GM18526 (cell line): ENCODE data around the gene ZNF746.

Experiments used
- POLR2A ChIP-seq: IDR thresholded peaks from 3 replicates; pipeline ENCODE4 v1.6.1; 2011; ENCODE audit not compliant: insufficient read length; ENCODE audit errors: extremely low read depth

The ZNF746 gene

DNA sequence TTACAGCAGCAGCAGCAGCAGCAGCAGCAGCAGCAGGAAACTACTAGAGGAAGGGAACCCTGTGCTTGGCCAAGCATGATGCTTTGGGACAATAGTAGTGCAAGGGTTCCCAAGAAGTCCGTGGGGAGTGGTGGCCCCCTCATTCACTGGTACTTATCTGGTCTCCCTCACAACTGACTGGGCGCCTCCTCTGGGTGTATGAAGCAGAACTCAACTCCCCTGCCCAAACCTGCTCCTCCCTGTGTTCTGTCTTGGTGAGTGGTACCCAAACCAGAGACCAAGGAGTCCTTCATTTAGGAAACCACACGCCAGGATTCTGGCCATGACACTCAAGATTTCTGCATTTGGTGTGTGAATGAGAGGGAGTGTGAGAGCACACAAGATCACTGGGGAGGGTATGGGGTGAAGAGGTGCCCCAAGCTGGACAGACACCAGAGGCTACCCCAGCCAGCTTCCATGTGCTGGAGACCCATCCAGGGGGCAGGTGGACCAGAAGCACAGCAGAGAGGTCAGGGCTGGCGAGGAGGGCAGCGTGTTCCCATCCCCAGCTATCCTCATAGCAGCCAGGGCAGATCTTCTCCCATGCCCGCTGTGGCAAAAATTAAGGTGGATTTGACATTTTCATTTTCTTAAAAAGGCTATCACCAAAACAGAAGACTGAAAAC lies 26.2 kb downstream of the ZNF746 start:
- no peak for TF ChIP-seq POLR2A

DNA sequence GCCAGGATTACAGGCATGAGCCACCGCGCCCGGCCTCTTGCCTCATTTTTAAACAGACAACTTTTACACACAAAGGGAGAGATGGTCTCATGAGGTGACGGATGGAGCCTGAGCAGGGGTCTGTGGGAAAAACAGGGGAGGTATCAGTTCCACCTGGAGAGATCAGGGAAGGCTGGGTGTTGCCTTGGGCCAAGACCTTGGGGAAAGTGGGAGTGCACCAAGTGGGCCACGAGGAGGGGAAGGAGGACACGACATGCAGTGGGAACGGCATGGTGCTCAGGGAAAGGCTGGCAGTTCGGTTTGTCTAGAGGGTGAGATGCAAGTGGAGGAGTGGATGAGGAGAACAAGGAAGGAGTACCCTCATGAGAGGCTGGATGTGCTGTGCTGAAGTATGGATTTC lies 27.8 kb downstream of the ZNF746 start:
- TF ChIP-seq POLR2A, result no peak

DNA sequence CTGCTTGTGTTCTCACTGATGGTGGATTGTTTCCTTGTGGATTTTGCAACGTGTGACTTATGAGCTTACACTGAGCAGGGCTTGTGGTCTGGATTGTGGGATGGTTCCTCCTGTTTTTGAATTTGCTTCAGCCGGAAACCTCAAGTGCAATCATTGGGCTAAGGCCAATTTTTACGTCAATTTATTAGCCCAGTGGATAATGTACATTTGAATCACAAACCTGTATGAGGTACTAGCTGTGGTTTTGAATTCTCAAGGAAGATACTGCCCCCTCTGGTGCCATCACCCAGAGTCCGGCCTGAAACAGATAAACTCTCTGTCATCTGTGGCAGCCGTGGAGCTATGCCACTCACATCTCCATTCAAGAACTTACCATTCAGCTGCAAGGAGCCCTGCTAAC lies 29.4 kb downstream of the ZNF746 start:
- no peak for TF ChIP-seq POLR2A

DNA sequence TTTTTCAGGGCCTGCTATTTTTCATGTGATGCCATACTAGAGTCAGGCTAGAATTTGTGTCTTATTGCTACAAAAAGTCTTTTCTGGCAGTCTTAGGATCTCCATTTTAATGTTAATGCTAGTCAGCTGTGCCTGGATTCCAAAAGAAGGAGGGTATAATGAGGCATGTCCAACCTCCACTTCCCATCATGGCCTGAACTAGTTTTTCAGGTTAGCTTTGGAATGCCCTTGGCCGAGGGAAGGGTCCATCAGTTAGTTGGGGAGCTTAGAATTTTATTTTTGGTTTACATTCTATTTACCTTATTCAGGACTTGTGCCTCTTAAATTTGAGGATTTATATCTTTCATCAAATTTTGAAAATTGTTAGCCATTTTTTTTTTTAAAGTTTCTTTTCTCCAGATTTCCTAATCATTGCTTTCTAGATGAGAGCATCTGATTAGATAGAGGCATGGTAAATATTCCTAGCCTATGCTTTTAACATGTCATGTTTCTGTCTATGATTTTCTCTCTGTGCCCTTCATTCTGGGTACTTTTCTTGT lies 30.2 kb downstream of the ZNF746 start:
- no peak for TF ChIP-seq POLR2A

DNA sequence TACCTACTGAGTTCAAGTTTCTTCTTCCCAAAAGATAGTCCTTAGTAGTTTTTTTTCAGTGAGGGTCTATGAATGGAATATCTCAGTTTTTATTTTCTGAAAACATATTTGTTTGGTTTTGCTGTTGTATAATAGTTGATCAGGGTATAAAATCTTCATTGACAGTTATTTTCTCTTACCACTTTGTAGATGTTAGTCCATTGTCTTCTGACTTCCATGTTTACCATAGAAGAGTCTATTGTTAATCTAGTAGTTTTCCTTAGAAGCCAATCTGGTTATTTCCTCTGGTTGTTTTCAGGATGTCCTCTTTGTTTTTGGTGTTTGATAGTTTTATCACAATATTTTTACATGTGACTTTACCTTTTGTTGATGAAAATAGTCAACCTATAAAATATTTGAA lies 31.2 kb downstream of the ZNF746 start:
- TF ChIP-seq POLR2A, result no peak

DNA sequence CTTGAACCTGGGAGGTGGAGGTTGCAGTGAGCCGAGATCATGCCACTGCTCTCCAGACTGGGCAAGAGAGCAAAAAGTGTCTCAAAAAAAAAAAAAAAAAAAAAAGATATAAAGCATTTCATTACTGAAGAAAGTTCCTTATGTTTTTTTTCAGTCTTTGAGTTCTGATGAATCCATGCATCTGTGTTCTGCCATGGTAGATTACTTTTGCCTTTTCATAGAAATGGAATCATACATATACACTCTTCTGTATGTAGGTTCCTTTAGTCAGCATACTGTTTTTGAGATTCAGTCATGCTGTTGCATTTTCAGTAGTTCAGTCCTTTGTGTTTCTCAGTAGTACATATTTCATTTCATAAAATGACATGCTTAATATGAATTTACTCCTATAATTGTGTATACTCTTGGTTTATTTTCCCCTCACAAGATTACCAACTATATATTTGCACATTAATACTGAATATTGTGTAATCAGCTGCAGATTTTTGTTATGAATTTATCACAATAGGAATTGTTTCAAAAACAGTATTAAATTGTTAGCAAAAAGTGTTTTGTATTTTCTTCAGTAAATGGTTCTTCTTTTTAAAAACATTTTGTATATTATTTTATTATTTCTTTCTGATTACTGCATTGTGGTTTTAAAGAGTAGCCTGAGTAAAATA lies 34.0 kb downstream of the ZNF746 start:
- TF ChIP-seq POLR2A, result no peak

DNA sequence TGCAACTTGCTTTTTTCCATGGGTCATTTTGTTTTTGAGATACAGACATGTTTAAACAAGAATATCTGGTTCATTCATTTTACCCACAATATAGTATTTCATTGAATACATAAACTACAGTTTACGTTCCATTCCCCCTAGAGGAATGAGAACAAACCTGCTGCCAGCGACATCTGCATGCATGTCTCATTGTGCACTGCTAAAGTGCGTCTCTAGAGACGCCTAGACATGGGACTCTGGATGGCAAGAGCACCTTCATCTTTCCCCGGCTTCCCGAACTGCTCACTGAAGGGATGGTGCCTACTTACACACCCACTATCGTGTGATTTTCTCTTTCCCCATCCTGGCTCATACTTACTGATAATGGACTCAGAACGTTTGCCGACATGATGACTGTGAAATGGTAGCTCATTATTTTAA lies 35.5 kb downstream of the ZNF746 start:
- no peak for TF ChIP-seq POLR2A

DNA sequence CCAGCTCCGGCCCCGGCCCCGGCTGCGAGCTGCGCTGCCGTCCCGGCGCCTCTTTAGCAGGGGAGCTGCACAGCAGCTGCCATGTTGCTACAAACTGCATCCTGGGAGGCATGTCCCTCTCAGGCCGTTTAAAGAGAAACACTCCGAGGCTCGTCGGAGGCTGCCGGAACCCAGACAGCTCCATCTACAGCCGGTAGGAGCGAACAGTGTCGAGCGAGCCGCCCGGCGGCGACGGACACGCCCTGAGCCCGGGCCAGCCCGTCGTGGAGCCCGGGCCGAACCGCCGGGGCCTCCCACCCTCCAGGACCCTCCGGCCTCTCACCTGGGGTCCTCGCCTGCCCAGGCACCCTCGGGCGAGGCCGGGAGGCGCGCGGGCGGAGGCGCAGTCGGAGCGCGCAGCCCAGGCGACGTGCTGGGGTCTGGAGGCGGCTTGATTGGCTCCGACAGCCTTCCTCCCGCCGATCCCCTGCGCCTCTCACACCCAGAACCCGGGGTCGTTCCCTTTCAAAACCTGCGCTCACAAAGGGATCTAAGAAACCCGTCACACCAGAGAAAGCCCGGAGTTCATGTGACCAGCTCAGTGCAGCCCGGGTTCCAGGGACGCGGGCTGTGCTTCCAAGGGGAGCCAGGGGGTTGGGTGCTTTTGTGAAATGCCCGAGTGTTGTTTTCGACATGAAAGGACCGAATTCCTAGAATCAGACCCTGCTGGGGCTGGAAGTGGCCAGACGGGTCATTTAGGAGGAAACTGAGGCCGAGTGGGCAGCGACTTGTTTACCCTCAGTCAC lies 36.9 kb downstream of the ZNF746 start, which contains the start of gene ZNF777:
TSS of gene ZNF777 (minus strand) at position 570 of the 785 bp plus-strand sequence. CDS start 5,040 bp downstream, outside the sequence.
- peak; percentile 66 for TF ChIP-seq POLR2A

DNA sequence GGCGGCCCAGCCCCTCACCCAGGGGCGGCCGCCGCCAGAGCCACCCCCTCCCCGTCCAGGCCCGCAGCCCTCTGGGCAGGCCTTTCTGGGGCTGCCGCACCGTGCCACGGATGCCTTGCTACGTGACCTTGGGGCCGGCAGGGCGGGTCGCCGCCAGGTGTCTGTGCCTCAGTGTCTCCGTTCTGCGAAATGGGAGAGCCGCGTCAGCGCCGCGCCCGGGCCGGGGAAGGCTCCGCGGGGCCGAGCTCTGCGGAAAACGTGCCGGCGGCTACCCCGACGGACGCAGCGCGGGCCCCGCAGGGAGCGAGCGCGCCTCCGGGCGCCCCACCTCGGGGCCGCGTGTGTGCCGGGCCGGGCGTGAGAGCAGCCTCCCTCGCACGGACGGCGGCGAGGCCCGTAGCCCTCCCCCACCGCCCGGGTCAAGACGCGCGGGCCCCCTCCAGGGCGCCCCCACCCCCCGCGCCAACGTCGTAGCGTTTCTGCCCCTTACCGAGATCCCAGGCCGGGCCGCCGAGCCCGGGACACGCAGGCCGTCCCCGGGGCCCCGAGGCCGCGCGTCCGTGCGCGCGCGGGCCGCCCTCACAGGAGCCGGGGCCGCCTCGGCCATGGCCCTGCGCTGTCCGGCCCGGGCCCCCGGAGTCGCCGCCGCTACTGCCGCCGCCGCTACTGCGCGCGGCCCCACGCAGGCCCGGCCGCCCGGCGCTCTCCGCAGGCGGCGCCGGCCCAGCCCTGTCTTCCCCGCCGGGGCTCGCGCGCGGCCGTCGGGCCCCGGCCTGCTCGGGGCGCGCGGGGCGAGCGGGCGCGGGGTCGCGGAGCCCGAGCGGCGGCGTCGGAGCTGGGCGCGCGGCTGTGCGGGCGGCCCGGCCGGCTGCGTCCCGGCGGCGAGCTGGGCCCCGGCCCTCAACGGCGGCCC lies 37.8 kb downstream of the ZNF746 start:
- TF ChIP-seq POLR2A, result no peak

DNA sequence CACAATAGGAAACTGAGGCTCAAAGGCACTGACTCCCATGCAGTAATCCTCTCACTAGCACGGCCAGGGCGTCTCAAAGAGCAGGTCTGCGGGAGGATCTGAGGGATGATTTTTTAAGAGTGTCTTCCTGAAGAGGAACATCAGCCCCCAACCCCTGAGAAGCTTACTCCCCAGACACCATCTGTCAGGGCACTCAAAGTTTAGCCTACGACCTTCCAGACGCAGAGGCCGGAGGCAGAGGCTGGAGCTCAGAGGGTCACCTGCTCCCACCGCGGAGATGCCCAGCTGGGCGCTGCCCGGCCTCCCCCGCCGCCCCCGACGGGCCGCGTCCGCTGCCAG lies 38.4 kb downstream of the ZNF746 start:
- TF ChIP-seq POLR2A, result no peak

DNA sequence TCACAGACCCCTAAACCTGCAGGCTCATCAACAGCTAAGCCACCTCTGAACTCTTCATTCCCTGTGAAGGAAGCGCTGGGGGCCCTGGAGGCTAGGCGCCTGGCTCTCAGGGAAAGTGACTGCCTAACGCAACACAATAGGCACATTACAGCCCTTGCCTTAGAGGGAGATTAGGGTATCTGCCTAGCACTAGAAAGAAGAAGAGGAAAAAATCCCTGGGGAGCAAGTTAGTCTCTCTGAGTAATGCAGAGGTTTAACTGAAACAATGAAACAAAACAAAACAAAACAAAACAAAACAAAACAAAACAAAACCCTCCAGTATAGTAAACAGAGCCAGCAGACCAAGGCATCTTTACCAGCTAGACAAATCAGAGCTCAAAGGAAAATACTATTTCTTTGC lies 39.4 kb downstream of the ZNF746 start:
- TF ChIP-seq POLR2A, result no peak

DNA sequence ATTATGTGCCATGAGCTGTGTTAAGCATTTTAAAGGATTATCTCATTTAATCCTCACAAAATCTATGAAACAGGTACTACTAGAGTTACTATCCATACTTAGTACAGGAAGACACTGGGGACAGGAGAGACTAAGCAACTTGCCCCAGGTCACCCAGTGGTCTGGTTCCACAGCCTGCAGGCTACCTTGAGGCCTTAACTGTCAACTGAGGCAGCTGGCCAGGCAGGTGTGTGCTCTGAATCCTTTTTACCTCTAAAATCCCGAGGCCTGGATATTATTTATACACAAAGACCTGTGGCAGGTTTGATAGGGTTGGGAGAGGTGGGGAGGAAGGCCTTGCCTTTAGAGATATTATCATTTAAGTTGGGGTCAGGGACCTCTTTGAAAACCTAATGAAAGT lies 39.8 kb downstream of the ZNF746 start:
- no peak for TF ChIP-seq POLR2A

DNA sequence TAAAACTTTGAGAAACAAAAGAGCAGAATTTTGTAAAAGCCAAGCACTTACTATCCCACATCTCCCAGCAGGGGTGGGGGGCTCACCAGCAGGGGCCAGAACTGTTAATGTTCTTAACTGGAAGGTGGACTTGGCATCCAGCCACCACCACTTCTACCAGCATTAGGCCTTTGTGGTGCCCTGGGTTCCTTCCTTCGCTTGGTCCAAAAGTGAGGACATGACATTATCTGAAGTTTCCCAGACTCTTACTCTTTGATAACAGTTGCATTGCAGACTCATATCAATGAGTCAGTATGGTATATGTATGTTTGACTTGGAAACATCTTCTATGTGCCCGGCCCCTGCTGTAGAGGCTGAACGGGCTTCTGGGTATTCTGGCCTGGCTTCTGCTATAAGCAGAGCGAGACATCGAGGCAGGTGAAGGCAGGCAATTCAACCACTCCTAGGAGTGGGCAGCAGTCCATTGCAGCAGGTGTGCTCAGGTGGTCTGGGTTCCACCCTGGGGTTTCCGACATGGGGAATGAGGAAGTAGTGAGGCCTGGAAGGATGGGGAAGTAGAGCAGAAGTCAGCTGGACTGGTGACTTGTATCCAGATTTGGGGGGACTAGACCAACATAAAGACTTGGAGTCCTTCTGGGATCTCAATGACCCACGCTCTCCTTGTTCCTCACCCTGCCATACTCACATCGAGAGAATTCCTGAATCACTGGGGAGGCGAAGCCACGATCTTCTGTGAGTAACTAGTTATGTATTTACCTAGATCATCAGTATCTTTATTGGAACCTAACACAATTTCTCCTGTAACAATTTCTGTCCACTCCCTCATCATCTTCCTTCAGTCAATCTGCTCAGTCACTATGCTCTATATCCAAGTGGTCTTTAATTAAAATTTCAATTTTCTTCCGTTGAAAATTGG lies 40.8 kb downstream of the ZNF746 start:
- TF ChIP-seq POLR2A, result no peak

DNA sequence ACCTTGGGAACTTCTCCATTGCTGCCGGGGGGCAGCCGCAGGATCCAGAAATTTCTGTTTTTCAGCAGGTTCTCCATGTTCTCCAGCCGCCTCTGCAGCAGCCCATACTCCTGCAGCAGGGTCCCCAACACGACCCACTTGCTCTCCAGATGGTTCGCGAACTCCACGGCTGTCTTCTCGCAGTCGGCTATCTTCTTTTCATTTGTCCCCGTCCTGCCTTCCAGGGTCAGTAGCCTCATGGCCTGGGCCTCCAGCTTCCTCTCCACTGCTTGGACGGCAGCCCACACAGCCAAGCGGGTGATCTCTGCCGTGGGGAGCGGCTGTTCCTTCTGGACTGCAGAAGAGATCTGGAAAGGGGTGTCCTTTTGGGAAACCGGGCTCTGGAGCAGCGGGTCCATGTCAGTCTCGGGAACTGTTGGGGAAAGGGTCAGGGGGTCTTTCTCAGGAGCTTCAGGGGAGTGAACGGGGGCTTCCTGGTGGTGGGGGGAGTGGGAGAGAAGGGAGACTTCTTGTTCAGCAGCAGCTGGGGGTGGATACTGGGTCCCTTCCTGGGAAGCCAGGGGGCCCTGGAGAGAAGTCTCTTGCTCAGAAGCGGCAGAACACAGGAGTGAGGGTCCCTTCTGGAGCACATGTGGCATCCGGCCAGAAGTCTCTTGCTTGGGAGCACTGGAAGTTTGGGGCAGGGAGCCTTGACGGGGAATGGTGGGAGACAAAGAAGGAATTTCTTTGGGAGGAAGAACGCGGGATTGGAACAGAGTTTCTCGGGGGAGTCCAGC lies 42.2 kb downstream of the ZNF746 start:
- TF ChIP-seq POLR2A, result no peak

DNA sequence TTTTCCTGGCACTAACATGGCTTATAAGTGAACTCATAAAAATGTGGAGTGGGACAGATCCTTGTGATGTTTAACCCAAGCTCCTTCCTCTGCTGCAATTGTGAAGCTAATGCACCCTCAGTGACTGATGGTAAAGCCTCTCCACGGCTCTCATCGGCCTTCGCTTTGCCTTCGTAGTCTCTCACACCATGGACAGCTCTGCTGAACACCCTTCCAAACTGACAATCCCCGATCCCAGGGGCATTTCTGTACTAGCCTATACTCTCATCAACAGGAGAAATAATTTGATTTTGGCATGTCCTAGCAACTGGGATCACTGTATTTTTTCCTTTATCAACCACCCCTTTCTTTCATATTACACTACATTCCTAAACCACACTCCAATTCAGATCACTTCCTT lies 42.9 kb downstream of the ZNF746 start:
- TF ChIP-seq POLR2A, result no peak
